Prostate gland (tissue), 2 donors: ENCODE data around the gene TMEM150B.

Source experiments
- CTCF ChIP-seq, 4 experiments: fragments of 200-600 bp in 2 of 4; fragments of 450-650 bp in 2 of 4; sonication (generic) in 2 of 4; IDR thresholded peaks; 1 replicate in 3 of 4; 2 replicates in 1 of 4; pipeline ENCODE4 v1.5.1; 2016 to 2019; ENCODE audit warnings: antibody characterized with exemption in 4 of 4, mild to moderate bottlenecking in 2 of 4, moderate library complexity in 2 of 4
- POLR2A ChIP-seq: fragments of 450-650 bp; IDR thresholded peaks from one replicate; pipeline ENCODE4 v1.6.1; 2016; ENCODE audit warnings: antibody characterized with exemption, mild to moderate bottlenecking
- POLR2AphosphoS5 ChIP-seq: sonication (generic); formaldehyde crosslinking; IDR thresholded peaks from one replicate; pipeline ENCODE4 v1.6.1; 2017; ENCODE audit warnings: antibody characterized with exemption

GRCh38 chr19:55311397-55311796 lies 13.7 kb downstream of the TMEM150B start:
- no peak for TF ChIP-seq CTCF (IDR thresholded peaks at IDR 0.05)
- TF ChIP-seq POLR2AphosphoS5 = no peak
- TF ChIP-seq POLR2A = no peak
